NCI-H2196 treated with DMSO at 0.1 percent for 48 hours (cell line): Measurements from ENCODE around the gene ASTN2.
"Not testable (repeated sequence)": the region's sequence is repeated elsewhere in the genome, so short reads cannot be mapped to it uniquely, and the experiment has no call there.

ENCODE experiments used
- DNase-seq: peaks from one replicate; lab custom pipeline; 2025; ENCODE audit not compliant: unreplicated experiment; lab: John Stamatoyannopoulos, UW

Gene ASTN2

GRCh38 chr9:116716438-116716837 is 698.4 kb downstream of the ASTN2 start:
- DNase-seq, result no peak

DNA sequence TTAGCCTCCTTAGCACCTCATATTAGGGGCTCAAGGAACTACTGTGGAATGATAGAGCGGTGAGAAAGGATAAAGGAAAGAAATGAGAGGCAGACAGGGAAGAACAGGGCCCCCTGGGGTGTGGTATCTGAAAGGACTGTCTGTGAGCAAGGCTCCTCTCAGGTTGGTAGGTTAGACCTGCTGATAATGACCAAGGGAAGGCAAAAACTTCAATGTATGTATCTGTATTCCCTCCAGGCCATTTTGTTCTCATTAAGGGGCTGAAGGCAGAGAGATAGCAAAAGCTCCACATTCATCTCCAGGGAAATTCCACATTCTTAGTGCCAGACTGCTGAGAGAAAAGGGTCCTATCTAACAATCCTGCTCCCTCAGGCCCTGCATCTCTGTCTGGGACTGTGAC is 699.1 kb downstream of the ASTN2 start:
- no peak for DNase-seq

DNA sequence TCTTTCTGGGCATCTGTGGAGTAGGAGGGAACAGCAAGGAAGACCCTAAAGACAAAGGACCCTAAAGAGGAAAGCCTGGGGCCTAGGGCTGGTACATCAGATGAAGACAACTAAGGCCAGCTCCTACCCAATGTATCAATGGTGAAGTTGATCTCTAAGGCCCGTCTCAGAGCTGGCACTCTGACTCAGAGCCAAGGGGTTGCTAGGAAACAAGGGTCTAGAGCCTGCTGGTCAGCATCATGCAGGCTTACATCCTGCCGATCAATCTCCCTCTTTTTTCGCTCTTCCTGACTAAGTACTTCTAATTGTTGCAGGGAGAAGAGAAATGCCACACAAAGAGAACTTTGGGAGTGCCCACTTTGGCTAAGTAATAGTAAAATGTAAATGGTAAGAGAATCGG is 701.6 kb downstream of the ASTN2 start:
- DNase-seq, result no peak

- no peak for DNase-seq
Observed at GRCh38 chr9:116712781-116713180, 702.1 kb downstream of the ASTN2 start.

DNA sequence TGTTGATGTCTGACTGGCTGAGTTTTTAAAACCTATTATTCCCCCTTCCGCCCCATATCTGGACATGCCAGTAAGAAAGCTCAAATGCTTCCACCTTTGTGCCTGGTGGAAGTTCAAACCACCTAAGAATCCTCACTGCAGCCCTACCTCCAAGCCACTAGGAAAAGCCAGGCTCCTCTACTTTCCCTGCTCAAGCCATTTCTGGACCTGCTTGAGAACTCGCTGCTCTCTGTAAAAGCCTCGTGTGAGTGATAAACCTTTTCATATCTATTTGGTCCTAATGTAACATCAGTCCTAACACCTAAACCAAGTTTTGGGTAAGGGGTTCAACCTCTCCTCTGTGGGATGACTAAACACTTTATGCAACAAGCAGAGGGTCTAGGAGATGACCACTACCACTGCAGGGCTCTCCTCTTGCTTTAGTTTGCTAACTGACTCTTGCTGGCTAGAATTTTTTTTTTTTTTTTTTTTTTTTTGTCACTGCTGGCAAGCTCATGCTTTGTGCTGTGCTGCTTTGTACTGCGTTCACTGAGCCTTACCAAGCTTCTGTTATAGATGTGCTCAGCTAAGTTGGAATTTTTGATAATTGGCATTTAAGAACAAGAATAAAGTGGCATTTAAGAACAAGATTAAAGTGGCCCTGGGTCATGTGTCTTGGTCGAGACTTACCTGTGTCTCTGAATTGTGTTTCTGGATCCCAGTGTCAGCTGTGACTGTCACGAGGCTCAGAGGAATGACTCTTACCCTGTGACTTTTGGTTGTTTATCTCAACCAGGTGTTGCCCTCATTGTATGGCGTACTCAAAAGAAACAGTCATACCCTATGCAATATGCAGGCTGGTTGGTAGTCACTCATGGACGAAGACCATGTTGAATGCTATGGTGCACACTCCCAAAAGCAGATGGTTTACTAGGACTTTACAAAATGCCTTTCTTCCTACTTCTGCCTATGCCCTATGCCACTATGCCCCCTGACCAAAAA is 708.3 kb downstream of the ASTN2 start:
- no peak for DNase-seq

DNA sequence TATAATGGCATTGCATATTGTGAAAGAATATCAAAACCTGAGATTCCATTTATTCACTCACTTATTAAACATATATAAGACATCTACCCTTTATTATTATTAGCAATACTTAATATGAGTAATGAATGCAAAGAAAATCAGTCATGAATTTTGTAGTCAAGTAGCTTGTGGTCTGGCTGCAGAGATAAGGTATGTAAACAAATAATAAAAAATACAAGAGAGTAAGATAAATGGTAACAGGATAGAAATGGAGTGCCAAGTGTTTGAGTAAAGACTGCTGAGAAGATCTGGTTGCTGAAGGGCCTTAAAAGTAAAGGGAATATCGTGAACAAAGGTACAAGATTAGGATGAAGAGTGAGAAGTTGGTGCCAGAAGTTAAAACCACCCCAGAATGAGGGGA is 709.3 kb downstream of the ASTN2 start:
- DNase-seq, result no peak

DNA sequence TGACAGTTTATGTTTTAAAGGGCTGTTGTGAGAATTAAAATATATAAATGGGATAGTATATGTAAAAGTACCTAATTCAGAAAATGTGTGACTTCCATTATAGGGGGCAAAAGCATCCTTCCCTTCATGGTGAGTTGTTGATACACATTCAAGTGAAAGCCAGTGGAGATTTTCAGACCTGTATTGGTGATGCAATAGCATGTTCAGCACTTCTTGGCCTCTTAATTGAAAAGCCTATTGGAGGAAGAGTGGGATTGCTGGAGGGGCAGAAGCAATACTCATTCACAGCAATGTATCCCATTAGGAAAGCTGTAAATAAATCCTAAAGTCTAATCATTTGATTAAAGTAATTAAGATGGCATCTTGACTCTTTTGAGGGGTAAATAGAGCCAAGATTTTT is 710.4 kb downstream of the ASTN2 start:
- no peak for DNase-seq

GRCh38 chr9:116703634-116704033 is 711.2 kb downstream of the ASTN2 start:
- no peak for DNase-seq

- DNase-seq, result no peak
Observed at GRCh38 chr9:116701940-116702642, 712.8 kb downstream of the ASTN2 start.

GRCh38 chr9:116700882-116701865 is 713.7 kb downstream of the ASTN2 start:
- no peak for DNase-seq

GRCh38 chr9:116700279-116700678 is 714.6 kb downstream of the ASTN2 start:
- no peak for DNase-seq

- no peak for DNase-seq
Observed at GRCh38 chr9:116697887-116698286, 717.0 kb downstream of the ASTN2 start.

DNA sequence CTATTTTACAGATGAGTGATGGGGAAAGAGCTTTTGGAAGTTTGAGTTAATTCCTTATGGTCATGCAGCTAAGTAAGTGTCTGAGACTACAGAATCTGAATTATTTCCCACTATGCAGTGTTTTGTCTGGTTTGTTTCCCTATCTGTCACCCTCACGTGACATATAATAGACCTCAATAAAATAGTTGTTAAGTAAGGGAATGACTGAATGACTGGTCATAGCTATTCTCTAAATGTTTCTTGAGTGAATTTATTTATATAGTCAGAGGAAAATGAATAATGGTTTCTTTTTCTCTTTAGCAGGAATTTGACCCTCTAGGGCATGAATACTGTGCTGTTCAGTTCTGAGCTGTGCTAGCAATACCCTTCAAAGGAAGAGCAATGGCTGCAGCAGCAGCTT is 717.5 kb downstream of the ASTN2 start:
- no peak for DNase-seq

GRCh38 chr9:116695438-116695837 is 719.4 kb downstream of the ASTN2 start:
- DNase-seq, result no peak

- DNase-seq, result no peak
Observed at GRCh38 chr9:116694785-116695291, 720.0 kb downstream of the ASTN2 start.

- DNase-seq, result no peak
Observed at GRCh38 chr9:116693233-116693731, 721.6 kb downstream of the ASTN2 start.

GRCh38 chr9:116692616-116693015 is 722.2 kb downstream of the ASTN2 start:
- no peak for DNase-seq

DNA sequence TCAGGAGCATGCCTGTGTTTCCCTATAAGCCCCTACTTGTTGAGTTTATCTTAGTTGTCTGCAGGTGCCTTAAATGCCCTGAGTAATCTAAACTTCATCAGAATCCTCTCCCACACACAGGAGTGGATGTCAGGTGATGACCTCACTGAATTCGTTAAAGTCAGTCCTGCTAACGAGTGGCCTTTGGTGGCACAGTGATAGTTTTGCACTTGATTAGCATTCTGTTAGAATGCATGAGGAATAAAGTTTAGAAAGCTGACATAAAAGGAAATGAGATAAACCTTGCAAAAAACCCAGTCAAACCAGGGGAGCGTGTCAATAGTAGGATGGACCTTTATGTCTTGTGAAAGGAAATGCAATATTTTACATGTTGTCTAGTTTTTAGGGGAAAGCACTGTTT is 723.2 kb downstream of the ASTN2 start:
- no peak for DNase-seq

DNA sequence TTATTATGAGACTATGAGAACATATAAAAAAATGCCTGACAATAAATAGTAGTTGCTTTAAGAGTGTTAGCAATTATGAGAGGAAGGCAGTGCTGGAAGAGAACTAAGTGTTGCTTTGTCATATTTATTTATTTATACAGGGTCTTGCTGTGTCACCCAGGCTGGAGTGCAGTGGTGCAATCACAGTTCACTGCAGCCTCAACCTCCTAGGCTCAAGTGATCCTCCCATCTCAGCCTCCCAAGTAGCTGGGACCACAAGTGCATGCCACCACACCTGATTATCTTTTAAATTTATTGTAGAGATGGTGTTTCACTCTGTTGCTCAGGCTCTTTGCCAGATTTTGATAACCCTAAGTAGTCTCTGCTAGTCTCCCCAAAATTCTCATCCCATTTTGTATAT is 724.1 kb downstream of the ASTN2 start:
- not testable (repeated sequence) for DNase-seq

DNA sequence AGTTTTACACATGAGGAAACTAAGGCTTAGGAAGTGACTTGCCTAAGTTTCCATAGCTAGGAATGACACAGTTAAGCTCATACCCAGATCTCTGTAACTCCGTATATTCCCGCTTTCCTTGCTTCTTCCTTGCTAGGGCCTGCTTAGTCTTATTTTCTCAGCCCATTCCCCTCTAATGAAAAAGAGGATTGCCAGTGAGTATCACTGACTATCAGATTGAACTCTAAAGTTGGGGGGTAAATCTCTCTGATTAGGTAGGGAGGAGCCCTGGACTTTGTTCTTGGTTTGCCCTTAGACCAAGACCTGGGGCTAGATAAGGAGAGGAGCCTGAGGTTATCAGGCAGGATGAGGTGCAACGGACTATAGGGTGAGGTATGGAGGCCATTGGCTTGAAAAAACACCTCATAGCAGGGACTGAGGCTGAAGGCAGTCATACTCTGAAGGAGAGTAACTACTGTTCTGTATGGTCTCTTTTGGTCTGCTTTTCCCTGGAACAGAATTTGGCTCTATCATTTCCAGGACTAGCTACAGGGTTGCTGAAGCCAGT is 725.3 kb downstream of the ASTN2 start:
- no peak for DNase-seq
